A673 (cell line): ENCODE results near the gene STAM.

Experiments
- EZH2 ChIP-seq: fragments of 200-600 bp; sonication (generic); IDR thresholded peaks from 2 replicates; pipeline ENCODE4 v1.6.1; 2017; ENCODE audit warnings: borderline replicate concordance, low read depth, mild to moderate bottlenecking, mixed read lengths, antibody characterized with exemption, low read length; ENCODE audit not compliant: poor library complexity, severe bottlenecking
- TF ChIP-seq, protein P1 (sequence below): fragments of 300-800, 200-600 bp; sonication (generic); conservative IDR thresholded peaks from 2 replicates; pipeline ENCODE4 v1.5.1; 2017; ENCODE audit warnings: low read depth, mild to moderate bottlenecking, antibody characterized with exemption, low read length, moderate library complexity, mixed read lengths

DNA sequence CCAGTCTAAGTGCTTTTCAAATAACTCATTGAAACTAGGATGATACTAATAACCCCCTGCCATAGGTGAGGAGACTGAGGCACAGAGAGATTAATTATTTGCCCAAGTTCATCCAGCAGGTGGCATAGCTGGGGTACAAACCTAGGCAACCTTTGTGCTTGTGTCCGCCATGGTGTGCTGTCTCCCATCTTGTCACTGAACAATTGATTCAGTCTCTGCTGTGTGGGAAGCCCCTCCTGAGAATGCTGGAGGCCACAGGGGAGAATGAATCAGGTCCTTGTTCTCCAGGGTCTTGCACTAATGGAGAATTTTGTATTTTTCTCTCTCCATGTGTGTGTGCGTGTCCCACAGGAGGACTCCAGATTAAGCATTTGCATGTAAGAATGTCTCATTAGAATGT lies 92.3 kb downstream of the STAM start:
- TF ChIP-seq, protein P1, sequence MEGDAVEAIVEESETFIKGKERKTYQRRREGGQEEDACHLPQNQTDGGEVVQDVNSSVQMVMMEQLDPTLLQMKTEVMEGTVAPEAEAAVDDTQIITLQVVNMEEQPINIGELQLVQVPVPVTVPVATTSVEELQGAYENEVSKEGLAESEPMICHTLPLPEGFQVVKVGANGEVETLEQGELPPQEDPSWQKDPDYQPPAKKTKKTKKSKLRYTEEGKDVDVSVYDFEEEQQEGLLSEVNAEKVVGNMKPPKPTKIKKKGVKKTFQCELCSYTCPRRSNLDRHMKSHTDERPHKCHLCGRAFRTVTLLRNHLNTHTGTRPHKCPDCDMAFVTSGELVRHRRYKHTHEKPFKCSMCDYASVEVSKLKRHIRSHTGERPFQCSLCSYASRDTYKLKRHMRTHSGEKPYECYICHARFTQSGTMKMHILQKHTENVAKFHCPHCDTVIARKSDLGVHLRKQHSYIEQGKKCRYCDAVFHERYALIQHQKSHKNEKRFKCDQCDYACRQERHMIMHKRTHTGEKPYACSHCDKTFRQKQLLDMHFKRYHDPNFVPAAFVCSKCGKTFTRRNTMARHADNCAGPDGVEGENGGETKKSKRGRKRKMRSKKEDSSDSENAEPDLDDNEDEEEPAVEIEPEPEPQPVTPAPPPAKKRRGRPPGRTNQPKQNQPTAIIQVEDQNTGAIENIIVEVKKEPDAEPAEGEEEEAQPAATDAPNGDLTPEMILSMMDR: 0 out of 2 replicates have a peak, but pooled peaks have one; percentile 20
- TF ChIP-seq EZH2: no peak
